ENCODE measurements around the gene GPR55.

Gene GPR55

GRCh38 chr2:230955163-230955737 is 30.2 kb upstream of the GPR55 start:
- Histone ChIP-seq H3K36me3 (ENCODE audit: control insufficient read depth, insufficient read depth, low read length) (no peaks in the 10 kb centered on the region), H3K27me3 (ENCODE audit: control insufficient read depth, insufficient read depth, low read length) (no peaks in the 10 kb centered on the region), H3K4me1 (no peaks in the 10 kb centered on the region), H3K9ac (no peak overlapping the region), H3K4me3 (ENCODE audit: low read depth, low read length) (no peak overlapping the region), H3K9me3 (ENCODE audit: control insufficient read depth, low read length) (no peaks in the 10 kb centered on the region), H3K27ac (no peak overlapping the region), H3K79me2 (no peaks in the 10 kb centered on the region), H2AFZ (no peak overlapping the region), H3K4me2 (ENCODE audit: low read length) (no peak overlapping the region)
- no peak for TF ChIP-seq CTCF (IDR thresholded peaks at IDR 0.05)

GRCh38 chr2:230954746-230955145 is 29.7 kb upstream of the GPR55 start:
- Histone ChIP-seq H3K9ac (no peak overlapping the region), H2AFZ (no peak overlapping the region), H3K79me2 (no peaks in the 10 kb centered on the region), H3K27me3 (ENCODE audit: control insufficient read depth, insufficient read depth, low read length) (no peaks in the 10 kb centered on the region), H3K4me3 (ENCODE audit: low read depth, low read length) (no peak overlapping the region), H3K36me3 (ENCODE audit: control insufficient read depth, insufficient read depth, low read length) (no peaks in the 10 kb centered on the region), H3K4me1 (no peaks in the 10 kb centered on the region), H3K27ac (no peak overlapping the region), H3K4me2 (ENCODE audit: low read length) (no peak overlapping the region), H3K9me3 (ENCODE audit: control insufficient read depth, low read length) (no peaks in the 10 kb centered on the region)
- no peak for TF ChIP-seq CTCF (IDR thresholded peaks at IDR 0.05)

GRCh38 chr2:230953845-230954244 is 28.8 kb upstream of the GPR55 start:
- Histone ChIP-seq H3K4me3 (ENCODE audit: low read depth, low read length) (no peak overlapping the region), H3K4me1 (no peaks in the 10 kb centered on the region), H2AFZ (no peak overlapping the region), H3K27ac (no peak overlapping the region), H3K27me3 (ENCODE audit: control insufficient read depth, insufficient read depth, low read length) (no peaks in the 10 kb centered on the region), H3K4me2 (ENCODE audit: low read length) (no peak overlapping the region), H3K9ac (no peak overlapping the region), H3K9me3 (ENCODE audit: control insufficient read depth, low read length) (no peaks in the 10 kb centered on the region), H3K79me2 (no peaks in the 10 kb centered on the region), H3K36me3 (ENCODE audit: control insufficient read depth, insufficient read depth, low read length) (no peaks in the 10 kb centered on the region)
- TF ChIP-seq CTCF (IDR thresholded peaks at IDR 0.05): no peak

- Histone ChIP-seq H3K27me3 (ENCODE audit: control insufficient read depth, insufficient read depth, low read length) (no peaks in the 10 kb centered on the region), H3K9me3 (ENCODE audit: control insufficient read depth, low read length) (no peaks in the 10 kb centered on the region), H3K4me1 (no peaks in the 10 kb centered on the region), H3K9ac (no peak overlapping the region), H3K4me3 (ENCODE audit: low read depth, low read length) (no peak overlapping the region), H2AFZ (no peak overlapping the region), H3K79me2 (no peaks in the 10 kb centered on the region), H3K4me2 (ENCODE audit: low read length) (no peak overlapping the region), H3K27ac (no peak overlapping the region), H3K36me3 (ENCODE audit: control insufficient read depth, insufficient read depth, low read length) (no peaks in the 10 kb centered on the region)
- TF ChIP-seq CTCF (IDR thresholded peaks at IDR 0.05): no peak
Observed at GRCh38 chr2:230952226-230952956, 27.3 kb upstream of the GPR55 start.

GRCh38 chr2:230951396-230951795 is 26.4 kb upstream of the GPR55 start:
- Histone ChIP-seq H3K27me3 (ENCODE audit: control insufficient read depth, insufficient read depth, low read length) (no peaks in the 10 kb centered on the region), H3K4me3 (ENCODE audit: low read depth, low read length) (no peak overlapping the region), H2AFZ (no peak overlapping the region), H3K4me2 (ENCODE audit: low read length) (no peak overlapping the region), H3K27ac (no peak overlapping the region), H3K79me2 (no peaks in the 10 kb centered on the region), H3K36me3 (ENCODE audit: control insufficient read depth, insufficient read depth, low read length) (no peaks in the 10 kb centered on the region), H3K4me1 (no peaks in the 10 kb centered on the region), H3K9ac (no peak overlapping the region), H3K9me3 (ENCODE audit: control insufficient read depth, low read length) (no peaks in the 10 kb centered on the region)
- TF ChIP-seq CTCF (IDR thresholded peaks at IDR 0.05): no peak

Data from parathyroid adenoma (tissue), 2 donors.